ENCODE measurements around the gene GNAZ. TPM values are rescaled to one million over a fixed set of nuclear protein-coding genes. Genes with fewer than 3 reads are reported as not detected.

Gene GNAZ
- total and polyA plus RNA-seq, 2 of the 8 experiments (the other 6 are each of a cell fraction or from before 2014, with no cell fraction given), result 6.6 to 9.6 TPM

DNA sequence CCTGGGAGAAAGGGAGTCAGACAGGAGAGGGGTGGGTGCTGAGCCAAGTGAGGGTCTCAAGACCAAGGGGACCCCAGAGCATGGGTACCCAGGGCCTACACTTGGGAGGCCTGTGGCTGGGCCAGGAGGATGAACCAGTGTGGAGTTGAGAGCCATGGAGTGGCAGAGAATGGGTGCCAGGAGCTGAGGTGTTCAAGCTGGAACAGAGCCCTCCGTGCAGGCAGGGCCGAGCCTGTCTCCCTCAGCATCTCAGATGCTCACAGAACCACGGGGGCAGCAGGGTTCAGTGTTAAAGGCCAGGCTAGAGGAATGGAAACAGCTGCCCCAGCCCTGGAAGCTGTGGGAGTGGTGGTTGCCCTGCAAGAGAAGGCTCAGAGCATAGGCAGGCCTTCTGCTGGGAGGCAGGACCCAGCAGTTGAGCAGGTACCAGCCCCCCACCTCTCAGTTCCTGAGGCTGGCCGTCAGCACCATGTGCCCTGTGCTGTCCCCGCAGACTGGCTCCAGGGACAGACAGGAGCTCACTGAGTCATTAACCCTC, 39.2 kb downstream of the GNAZ start:
- Histone ChIP-seq H3K79me2 (ENCODE audit: control insufficient read depth in 1 of 2, insufficient read depth in 2 of 2, low read length in 2 of 2) (no peaks in the 10 kb centered on the region), H3K18ac (ENCODE audit: extremely low read depth, low read length) (no peak overlapping the region), H3K23me2 (ENCODE audit: low read depth, low read length) (no peaks in the 10 kb centered on the region), H2BK20ac (ENCODE audit: low read length) (no peak overlapping the region), H3K4ac (replicated peaks; ENCODE audit: insufficient read length, low read depth, low read length) (no peak overlapping the region), H3K9ac (replicated peaks in 1 of 4; ENCODE audit: extremely low read depth in 1 of 4, low read depth in 3 of 4, low read length in 3 of 4) (no peak overlapping the region), H2BK5ac (ENCODE audit: low read depth, low read length) (0 out of 2 replicates have a peak overlapping the region, but pooled peaks have one; percentile 13), H4K20me1 (replicated peaks in 1 of 2; ENCODE audit: control insufficient read depth in 1 of 2, insufficient read depth in 2 of 2, low read length in 2 of 2) (peaks cover 3 to 20% of the 10 kb centered on the region in 2 experiments), H3K79me1 (ENCODE audit: low read depth, low read length) (no peaks in the 10 kb centered on the region), H3K4me2 (ENCODE audit: insufficient read depth in 1 of 2, low read depth in 2 of 2, low read length in 2 of 2) (no peak overlapping the region), H3K9me3 (ENCODE audit: insufficient read depth in 2 of 2, low read depth in 1 of 2, low read length in 1 of 2) (no peaks in the 10 kb centered on the region), H2BK12ac (ENCODE audit: low read depth, low read length) (no peak overlapping the region), H3K4me1 (replicated peaks in 1 of 4; ENCODE audit: control insufficient read depth in 3 of 4, insufficient read depth in 4 of 4, low read length in 3 of 4) (no peaks in the 10 kb centered on the region; a peak in 1 of 7 replicates), H3K36me3 (ENCODE audit: control insufficient read depth in 2 of 4, insufficient read depth in 4 of 4, low read length in 3 of 4) (no peaks in the 10 kb centered on the region), H3K23ac (ENCODE audit: insufficient read length) (no peak overlapping the region), H3K56ac (replicated peaks; ENCODE audit: insufficient read length, low read depth, low read length) (no peak overlapping the region), H3K27me3 (replicated peaks in 1 of 4; ENCODE audit: control insufficient read depth in 3 of 4, extremely low read depth in 1 of 4, insufficient read depth in 3 of 4, low read length in 3 of 4) (no peaks in the 10 kb centered on the region; a peak in 3 of 7 replicates), H4K8ac (ENCODE audit: extremely low read depth, insufficient read depth, low read length) (no peak overlapping the region), H4K91ac (replicated peaks; ENCODE audit: insufficient read length, low read length) (no peak overlapping the region), H3K14ac (ENCODE audit: insufficient read length) (no peak overlapping the region), H2AK5ac (ENCODE audit: low read depth, low read length) (no peak overlapping the region), H2BK15ac (ENCODE audit: low read length) (no peak overlapping the region), H4K5ac (ENCODE audit: insufficient read length, low read depth, low read length) (no peak overlapping the region), H2BK120ac (replicated peaks; ENCODE audit: low read depth, low read length) (no peak overlapping the region), H2AFZ (ENCODE audit: low read length) (no peak overlapping the region), H3K4me3 (ENCODE audit: extremely low read depth in 1 of 4, insufficient read depth in 2 of 4, low read depth in 3 of 4, low read length in 4 of 4) (no peak overlapping the region), H3K27ac (ENCODE audit: low read depth, low read length) (no peak overlapping the region)
- FAIRE-seq (no peak), DNase-seq (ENCODE audit: low read depth in 1 of 2, low spot score in 2 of 2) (no peak)
- 94% methylated on average over 5 of the region's 5 CpGs; no CpG with 5 or more reads in 1 of the 2 experiments for WGBS, 2 experiments (ENCODE audit: extremely low coverage in 1 of 2, insufficient coverage in 1 of 2, insufficient read length in 1 of 2, insufficient replicate concordance in 2 of 2, low coverage in 1 of 2, low lambda C conversion rate in 2 of 2, missing lambda C conversion rate in 1 of 2)
- TF ChIP-seq POLR2AphosphoS5 (IDR thresholded peaks at IDR 0.05; ENCODE audit: low read depth, low read length), result no peak
- no peak for TF ChIP-seq SP2 (IDR thresholded peaks at IDR 0.05; ENCODE audit: low read length)
- no peak for TF ChIP-seq EP300 (IDR thresholded peaks at IDR 0.05; ENCODE audit: borderline replicate concordance in 1 of 2, low read depth in 2 of 2, low read length in 2 of 2)
- TF ChIP-seq EGR1 (IDR thresholded peaks at IDR 0.05; ENCODE audit: borderline replicate concordance, low read depth, low read length), result no peak
- TF ChIP-seq, protein P1, sequence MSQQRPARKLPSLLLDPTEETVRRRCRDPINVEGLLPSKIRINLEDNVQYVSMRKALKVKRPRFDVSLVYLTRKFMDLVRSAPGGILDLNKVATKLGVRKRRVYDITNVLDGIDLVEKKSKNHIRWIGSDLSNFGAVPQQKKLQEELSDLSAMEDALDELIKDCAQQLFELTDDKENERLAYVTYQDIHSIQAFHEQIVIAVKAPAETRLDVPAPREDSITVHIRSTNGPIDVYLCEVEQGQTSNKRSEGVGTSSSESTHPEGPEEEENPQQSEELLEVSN (IDR thresholded peaks at IDR 0.05), result no peak
- ChIA-PET POLR2A (ENCODE audit: partially characterized antibody) (no interaction called here), CTCF (ENCODE audit: partially characterized antibody) (interaction anchor here (0.8 to 3.9 kb wide), 10 partner anchors 11 to 155 kb away, joined by 3 to 32 read pairs (median 4); no protein-coding TSS in a partner anchor)
